H9 (cell line): ENCODE measurements around the gene TWSG1. TPM values are rescaled to one million over a fixed set of nuclear protein-coding genes. Genes with fewer than 3 reads are reported as not detected.

Source experiments
- DNase-seq: peaks from one replicate; pipeline ENCODE4 v3.0.0-alpha.2; 2017
- H2AFZ ChIP-seq: one replicate; pipeline ENCODE4 v1.6.1; 2013; ENCODE audit warnings: mild to moderate bottlenecking, low read length, control low read depth, moderate library complexity
- H2AK5ac ChIP-seq: 2 replicates; pipeline ENCODE4 v1.6.1; 2013; ENCODE audit warnings: low read length, control low read depth, mixed read lengths; ENCODE audit not compliant: insufficient read length
- H2BK120ac ChIP-seq: one replicate; pipeline ENCODE4 v1.6.1; 2013; ENCODE audit warnings: low read depth, mild to moderate bottlenecking, low read length, control low read depth, inconsistent platforms; ENCODE audit not compliant: poor library complexity, severe bottlenecking
- H2BK12ac ChIP-seq: 2 replicates; pipeline ENCODE4 v1.6.1; 2013; ENCODE audit warnings: low read length, control low read depth, mixed read lengths, low read depth; ENCODE audit not compliant: insufficient read length
- H2BK15ac ChIP-seq: 2 replicates; pipeline ENCODE4 v1.6.1; 2013; ENCODE audit warnings: low read depth, low read length, control low read depth
- H2BK20ac ChIP-seq: one replicate; pipeline ENCODE4 v1.6.1; 2013; ENCODE audit warnings: low read depth, mild to moderate bottlenecking, low read length, control low read depth, inconsistent platforms; ENCODE audit not compliant: poor library complexity, severe bottlenecking
- H2BK5ac ChIP-seq: 2 replicates; pipeline ENCODE4 v1.6.1; 2013; ENCODE audit warnings: low read length, control low read depth, mixed read lengths; ENCODE audit not compliant: insufficient read length
- H3K14ac ChIP-seq: 2 replicates; pipeline ENCODE4 v1.6.1; 2013; ENCODE audit warnings: low read length, control low read depth; ENCODE audit not compliant: insufficient read depth
- H3K18ac ChIP-seq: 2 replicates; pipeline ENCODE4 v1.6.1; 2013; ENCODE audit warnings: low read depth, mild to moderate bottlenecking, mixed read lengths, low read length, control low read depth; ENCODE audit not compliant: insufficient read length
- H3K23ac ChIP-seq: 2 replicates; pipeline ENCODE4 v1.6.1; 2013; ENCODE audit warnings: low read length, control low read depth, mixed read lengths, low read depth; ENCODE audit not compliant: insufficient read length
- H3K23me2 ChIP-seq: 2 replicates; pipeline ENCODE4 v1.6.1; 2013; ENCODE audit warnings: low read depth, mild to moderate bottlenecking, mixed read lengths, low read length, control low read depth; ENCODE audit not compliant: insufficient read length, poor library complexity, severe bottlenecking
- H3K27ac ChIP-seq: 2 replicates; pipeline ENCODE4 v1.5.1; 2013; ENCODE audit warnings: low read length, control low read depth, mixed read lengths, low read depth; ENCODE audit not compliant: insufficient read length
- H3K27me3 ChIP-seq: 2 replicates; pipeline ENCODE4 v1.6.1; 2013; ENCODE audit warnings: low read length, control low read depth, inconsistent platforms; ENCODE audit not compliant: insufficient read depth
- H3K4ac ChIP-seq: 2 replicates; pipeline ENCODE4 v1.6.1; 2013; ENCODE audit warnings: low read depth, mild to moderate bottlenecking, control low read depth, inconsistent platforms, low read length, moderate library complexity
- H3K4me1 ChIP-seq: 2 replicates; pipeline ENCODE4 v1.6.1; 2013; ENCODE audit warnings: low read length, control low read depth, inconsistent platforms; ENCODE audit not compliant: insufficient read depth
- H3K4me2 ChIP-seq: 2 replicates; pipeline ENCODE4 v1.6.1; 2013; ENCODE audit warnings: low read length, control low read depth, mixed read lengths; ENCODE audit not compliant: insufficient read length, insufficient read depth
- H3K56ac ChIP-seq: 2 replicates; pipeline ENCODE4 v1.6.1; 2013; ENCODE audit warnings: low read depth, mild to moderate bottlenecking, mixed read lengths, low read length, control low read depth; ENCODE audit not compliant: insufficient read length
- H3K79me1 ChIP-seq: 2 replicates; pipeline ENCODE4 v1.6.1; 2013; ENCODE audit warnings: low read depth, mild to moderate bottlenecking, moderate library complexity, low read length, control low read depth, inconsistent platforms; ENCODE audit not compliant: insufficient read depth, poor library complexity, severe bottlenecking
- H3K79me2 ChIP-seq: 2 replicates; pipeline ENCODE4 v1.6.1; 2013; ENCODE audit warnings: low read length, control low read depth, inconsistent platforms; ENCODE audit not compliant: insufficient read depth
- H3K9ac ChIP-seq: 2 replicates; pipeline ENCODE4 v1.6.1; 2013; ENCODE audit warnings: low read length, control low read depth, mixed read lengths; ENCODE audit not compliant: insufficient read length; ENCODE audit errors: extremely low read depth
- H3K9me3 ChIP-seq: one replicate; pipeline ENCODE4 v1.6.1; 2013; ENCODE audit warnings: low read depth, low read length, inconsistent platforms; ENCODE audit not compliant: control insufficient read depth
- H3T11ph ChIP-seq: one replicate; pipeline ENCODE4 v1.6.1; 2013; ENCODE audit warnings: mild to moderate bottlenecking, low read length, control low read depth, inconsistent platforms
- H4K20me1 ChIP-seq: one replicate; pipeline ENCODE4 v1.6.1; 2013; ENCODE audit not compliant: control insufficient read depth, insufficient read length, insufficient read depth
- H4K5ac ChIP-seq: 2 replicates; pipeline ENCODE4 v1.6.1; 2013; ENCODE audit warnings: low read depth, mild to moderate bottlenecking, mixed read lengths, low read length, control low read depth; ENCODE audit not compliant: insufficient read length
- H4K8ac ChIP-seq: replicated peaks from 2 replicates; pipeline ENCODE4 v1.6.1; 2013; ENCODE audit warnings: low read length, control low read depth, mixed read lengths, low read depth; ENCODE audit not compliant: insufficient read length
- H4K91ac ChIP-seq: 2 replicates; pipeline ENCODE4 v1.6.1; 2013; ENCODE audit warnings: low read depth, mild to moderate bottlenecking, moderate library complexity, mixed read lengths, low read length, control low read depth; ENCODE audit not compliant: insufficient read length
- H3K27ac Mint-ChIP-seq, 3 experiments: 2 replicates in 2 of 3; 3 replicates in 1 of 3; pipeline ENCODE4 v1.8.0; 2020 to 2021; ENCODE audit warnings: mixed read lengths in 3 of 3, mild to moderate bottlenecking in 1 of 3, moderate library complexity in 1 of 3
- H3K27me3 Mint-ChIP-seq: 2 replicates; pipeline ENCODE4 v1.8.0; 2021; ENCODE audit warnings: low read depth, mild to moderate bottlenecking, moderate library complexity, mixed read lengths
- H3K36me3 Mint-ChIP-seq, 3 experiments: 2 replicates in 2 of 3; 3 replicates in 1 of 3; pipeline ENCODE4 v1.8.0; 2020 to 2021; ENCODE audit warnings: low read depth in 3 of 3, mixed read lengths in 3 of 3; ENCODE audit not compliant: insufficient read depth in 1 of 3
- H3K4me1 Mint-ChIP-seq, 2 experiments: 2 replicates each; pipeline ENCODE4 v1.8.0; 2020; ENCODE audit warnings: mixed read lengths in 2 of 2
- H3K4me3 Mint-ChIP-seq, 2 experiments: 2 replicates in 1 of 2; 3 replicates in 1 of 2; pipeline ENCODE4 v1.8.0; 2020 to 2021; ENCODE audit warnings: mild to moderate bottlenecking in 2 of 2, mixed read lengths in 2 of 2, moderate library complexity in 1 of 2
- H3K9me3 Mint-ChIP-seq, 2 experiments: 2 replicates in 1 of 2; 3 replicates in 1 of 2; pipeline ENCODE4 v1.8.0; 2020; ENCODE audit warnings: mild to moderate bottlenecking in 2 of 2, mixed read lengths in 2 of 2, moderate library complexity in 1 of 2
- CTCF ChIP-seq: fragments of 200-600 bp; sonication (generic); conservative IDR thresholded peaks from 3 replicates; pipeline ENCODE4 v1.8.0; 2021; ENCODE audit warnings: antibody characterized with exemption, mild to moderate bottlenecking
- WGBS: extraction: QIAGEN DNeasy Blood & Tissue Kit; methylation state at CpG from one replicate; pipeline ENCODE4 v1.1.7; 2013; ENCODE audit warnings: missing lambda C conversion rate, low lambda C conversion rate, mixed read lengths; ENCODE audit not compliant: insufficient read length; ENCODE audit errors: extremely low coverage; 5-methylcytosine and 5-hydroxymethylcytosine counted together
- total RNA-seq: library from RNA; stranded (reverse); gene quantifications from 2 replicates; pipeline ENCODE4 v1.2.1, GENCODE V29; 2021

Gene TWSG1
- total RNA-seq, 1 experiment from 2014 or later = 25.7 TPM

- no peak overlapping the region for H3K27ac ChIP-seq
- no peak overlapping the region for H4K5ac ChIP-seq
- H3K79me2 ChIP-seq = no peaks in the 10 kb centered on the region
- no peak overlapping the region for H3K4me3 Mint-ChIP-seq
- H3K4ac ChIP-seq = no peak overlapping the region
- no peak overlapping the region for H3K18ac ChIP-seq
- H2BK5ac ChIP-seq = no peak overlapping the region
- no peak overlapping the region for H3K14ac ChIP-seq
- peaks cover 0 to 6% (median 2%) of the 10 kb centered on the region in 3 experiments; a peak in 1 of 7 replicates for H3K36me3 Mint-ChIP-seq
- no peak overlapping the region for H3K23ac ChIP-seq
- TF ChIP-seq CTCF = no peak
- no peak overlapping the region for H4K8ac ChIP-seq
- WGBS = no CpG with 5 or more reads among the region's 1 CpG
- H2AFZ ChIP-seq = no peak overlapping the region
- H3K9ac ChIP-seq = no peak overlapping the region
- H3K4me1 Mint-ChIP-seq = peaks cover 0 to 3% of the 10 kb centered on the region in 2 experiments; a peak in 1 of 4 replicates
- no peaks in the 10 kb centered on the region for H3K79me1 ChIP-seq
- no peak overlapping the region for H3T11ph ChIP-seq
- H3K27me3 Mint-ChIP-seq = no peaks in the 10 kb centered on the region; the same call in 1 of the 2 replicates
- H3K9me3 ChIP-seq = no peaks in the 10 kb centered on the region
- H3K9me3 Mint-ChIP-seq = peaks cover 4% of the 10 kb centered on the region in 2 experiments; a peak in 2 of 5 replicates
- H4K20me1 ChIP-seq = no peaks in the 10 kb centered on the region
- no peak overlapping the region for H3K4me2 ChIP-seq
- no peak overlapping the region for H2BK120ac ChIP-seq
- no peaks in the 10 kb centered on the region for H3K23me2 ChIP-seq
- H4K91ac ChIP-seq = no peak overlapping the region
- H2AK5ac ChIP-seq = no peak overlapping the region
- DNase-seq = no peak
- no peaks in the 10 kb centered on the region for H3K27me3 ChIP-seq
- no peak overlapping the region for H2BK20ac ChIP-seq
- H2BK12ac ChIP-seq = no peak overlapping the region
- no peaks in the 10 kb centered on the region for H3K4me1 ChIP-seq
- no peak overlapping the region for H2BK15ac ChIP-seq
- no peak overlapping the region; a peak in 1 of 7 replicates for H3K27ac Mint-ChIP-seq
- no peak overlapping the region for H3K56ac ChIP-seq
These were observed 15.2 kb upstream of the TWSG1 start for GRCh38 chr18:9319333-9319732.
